Smooth muscle cell (in vitro differentiated cells): ENCODE results near the gene DCXR. TPM values are rescaled to one million over a fixed set of nuclear protein-coding genes. Genes with fewer than 3 reads are reported as not detected.

Source experiments
- DNase-seq: peaks from one replicate; lab custom pipeline; 2025; ENCODE audit not compliant: unreplicated experiment; lab: John Stamatoyannopoulos, UW
- H2AFZ ChIP-seq: fragments of 200-600 bp; sonication (generic); 2 replicates; pipeline ENCODE4 v1.6.0; 2016; ENCODE audit warnings: antibody characterized with exemption, low read depth, mild to moderate bottlenecking
- H3F3A ChIP-seq: fragments of 200-600 bp; sonication (generic); 2 replicates; pipeline ENCODE4 v1.6.0; 2017; ENCODE audit warnings: antibody characterized with exemption, low read depth
- H3K27ac ChIP-seq: fragments of 200-600 bp; sonication (generic); 2 replicates; pipeline ENCODE4 v1.5.1; 2016; ENCODE audit warnings: low read depth, mild to moderate bottlenecking
- H3K27me3 ChIP-seq: fragments of 200-600 bp; sonication (generic); 2 replicates; pipeline ENCODE4 v1.6.1; 2016; ENCODE audit warnings: low read depth, mild to moderate bottlenecking
- H3K36me3 ChIP-seq: fragments of 200-600 bp; sonication (generic); 2 replicates; pipeline ENCODE4 v1.5.1; 2016; ENCODE audit warnings: low read depth
- H3K4me1 ChIP-seq: fragments of 200-600 bp; sonication (generic); 2 replicates; pipeline ENCODE4 v1.5.1; 2016; ENCODE audit warnings: low read depth
- H3K4me2 ChIP-seq: fragments of 200-600 bp; sonication (generic); 2 replicates; pipeline ENCODE4 v1.6.0; 2016; ENCODE audit warnings: mild to moderate bottlenecking
- H3K4me3 ChIP-seq: fragments of 200-600 bp; sonication (generic); 2 replicates; pipeline ENCODE4 v1.5.1; 2016; ENCODE audit warnings: mild to moderate bottlenecking
- H3K79me2 ChIP-seq: fragments of 200-600 bp; sonication (generic); 2 replicates; pipeline ENCODE4 v1.6.0; 2016; ENCODE audit warnings: low read depth, mild to moderate bottlenecking
- H3K9ac ChIP-seq: fragments of 200-600 bp; sonication (generic); 2 replicates; pipeline ENCODE4 v1.6.0; 2016; ENCODE audit warnings: low read depth
- H3K9me3 ChIP-seq: fragments of 200-600 bp; sonication (generic); replicated peaks from 2 replicates; pipeline ENCODE4 v1.5.1; 2016; ENCODE audit warnings: low read depth
- H4K20me1 ChIP-seq: fragments of 200-600 bp; sonication (generic); 2 replicates; pipeline ENCODE4 v1.6.0; 2016; ENCODE audit warnings: low read depth
- CTCF ChIP-seq: fragments of 200-600 bp; sonication (generic); IDR thresholded peaks from 2 replicates; pipeline ENCODE4 v1.5.1; 2017; ENCODE audit warnings: borderline replicate concordance, mild to moderate bottlenecking, antibody characterized with exemption; ENCODE audit not compliant: insufficient read depth, poor library complexity, severe bottlenecking
- WGBS: methylation state at CpG from one replicate; pipeline ENCODE4 v1.1.7; 2016; ENCODE audit warnings: low lambda C conversion rate; 5-methylcytosine and 5-hydroxymethylcytosine counted together
- polyA plus RNA-seq: library from polyadenylated mRNA; unstranded; fragments of >200 nt; fragmentation: Nextera tagmentation; extraction: Ambion mirVana; gene quantifications from 2 replicates; pipeline ENCODE4 v1.2.1, GENCODE V29; 2016
- total RNA-seq: library from RNA; depleted of rRNA; stranded (reverse); fragments of >200 nt; gene quantifications from 2 replicates; pipeline ENCODE4 v1.2.3, GENCODE V29; 2014

DCXR gene
- total and polyA plus RNA-seq, 2 experiments from 2014 or later, result 34.9 to 89.4 TPM

- H3K4me3 ChIP-seq, result no peak overlapping the region
- 85% methylated on average over 30 of the region's 30 CpGs for WGBS
- H2AFZ ChIP-seq, result no peak overlapping the region
- no peak overlapping the region for H3K9ac ChIP-seq
- no peaks in the 10 kb centered on the region for H3K79me2 ChIP-seq
- H3F3A ChIP-seq, result peaks cover 12% of the 10 kb centered on the region
- no peak overlapping the region for H3K4me2 ChIP-seq
- H3K36me3 ChIP-seq, result no peaks in the 10 kb centered on the region
- no peak overlapping the region for H3K27ac ChIP-seq
- peaks cover 6% of the 10 kb centered on the region for H3K4me1 ChIP-seq
- no peak for DNase-seq
- TF ChIP-seq CTCF, result no peak
- no peaks in the 10 kb centered on the region for H3K9me3 ChIP-seq
- H3K27me3 ChIP-seq, result no peaks in the 10 kb centered on the region
- H4K20me1 ChIP-seq, result no peaks in the 10 kb centered on the region
Observed at GRCh38 chr17:82005701-82006348, 31.7 kb downstream of the DCXR start.

GRCh38 chr17:82004517-82005455 is 32.7 kb downstream of the DCXR start:
- H3K9me3 ChIP-seq, result no peaks in the 10 kb centered on the region
- H3K36me3 ChIP-seq, result no peaks in the 10 kb centered on the region
- no peak for DNase-seq
- peak overlapping the region; percentile 62 for H3K9ac ChIP-seq
- no peaks in the 10 kb centered on the region for H3K27me3 ChIP-seq
- H3K4me3 ChIP-seq, result no peak overlapping the region
- no peaks in the 10 kb centered on the region for H3K79me2 ChIP-seq
- WGBS, result 94% methylated on average over 40 of the region's 41 CpGs
- H2AFZ ChIP-seq, result no peak overlapping the region
- peaks cover 6% of the 10 kb centered on the region for H3K4me1 ChIP-seq
- H4K20me1 ChIP-seq, result no peaks in the 10 kb centered on the region
- peaks cover 12% of the 10 kb centered on the region for H3F3A ChIP-seq
- TF ChIP-seq CTCF, result no peak
- peak overlapping the region; percentile 90 for H3K27ac ChIP-seq
- H3K4me2 ChIP-seq, result peak overlapping the region; percentile 74

- Histone ChIP-seq H3K9me3 (no peaks in the 10 kb centered on the region), H3K27me3 (no peaks in the 10 kb centered on the region), H3K79me2 (no peaks in the 10 kb centered on the region), H3K9ac (peak overlapping the region; percentile 62), H4K20me1 (peaks cover 4% of the 10 kb centered on the region), H3K4me2 (peak overlapping the region; percentile 74), H3F3A (peaks cover 12% of the 10 kb centered on the region), H3K4me1 (peaks cover 6% of the 10 kb centered on the region), H3K4me3 (no peak overlapping the region), H3K27ac (peak overlapping the region; percentile 90), H3K36me3 (no peaks in the 10 kb centered on the region), H2AFZ (no peak overlapping the region)
- no peak for TF ChIP-seq CTCF
- WGBS, result 24% methylated on average over 50 of the region's 53 CpGs
- DNase-seq, result peak; percentile 83
Observed at GRCh38 chr17:82003411-82004381, 33.8 kb downstream of the DCXR start.
